ENCODE measurements around the gene NDUFS2.

NDUFS2 gene

GRCh38 chr1:161175771-161176453 is 26.3 kb upstream of the NDUFS2 start:
- no peak for TF ChIP-seq REST (IDR thresholded peaks at IDR 0.05; ENCODE audit: low read depth)
- no peak for TF ChIP-seq RAD21 (IDR thresholded peaks at IDR 0.05; ENCODE audit: low read depth)
- no peak for TF ChIP-seq NFIC (IDR thresholded peaks at IDR 0.05)
- TF ChIP-seq TAF1 (IDR thresholded peaks at IDR 0.05; ENCODE audit: low read depth): no peak
- TF ChIP-seq CREB1 (IDR thresholded peaks at IDR 0.05; ENCODE audit: low read depth): no peak
- no peak for TF ChIP-seq TCF12 (IDR thresholded peaks at IDR 0.05; ENCODE audit: low read depth)
- TF ChIP-seq CEBPB (IDR thresholded peaks at IDR 0.05): no peak
- TF ChIP-seq EGR1 (IDR thresholded peaks at IDR 0.05): no peak
- TF ChIP-seq EP300 (IDR thresholded peaks at IDR 0.05; ENCODE audit: borderline replicate concordance): no peak
- TF ChIP-seq YY1 (IDR thresholded peaks at IDR 0.05; ENCODE audit: low read depth): no peak

DNA sequence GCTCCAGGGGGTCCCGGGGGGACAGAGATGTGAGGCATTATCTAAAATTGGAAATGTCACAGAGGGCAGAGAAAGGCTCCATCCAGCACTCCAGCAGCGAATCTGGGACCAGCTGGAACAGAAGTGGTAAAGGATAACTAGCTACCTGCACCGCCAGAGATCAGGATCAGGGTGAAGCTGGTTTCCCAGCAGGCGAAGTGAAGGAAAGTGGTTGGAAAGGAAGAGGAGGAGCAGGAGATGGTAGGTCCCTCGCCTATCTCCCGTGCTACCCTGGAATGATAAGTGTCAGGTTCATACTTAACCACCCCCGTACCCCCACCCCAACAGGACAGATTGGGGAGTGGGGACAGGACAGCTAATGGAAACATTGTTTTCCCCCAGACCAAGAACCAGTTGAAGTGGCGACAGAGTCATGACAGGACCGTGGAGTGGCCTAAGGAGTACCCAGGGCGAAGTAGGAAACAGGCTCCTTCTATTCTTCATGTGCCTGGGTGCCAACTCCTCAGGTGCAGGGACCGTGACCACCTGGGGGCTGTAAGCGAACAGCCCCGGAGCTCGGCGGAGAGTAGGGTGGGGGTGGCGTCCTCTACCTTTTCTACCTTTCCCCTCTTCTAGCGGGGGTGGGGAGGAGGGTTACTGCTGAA is 25.6 kb upstream of the NDUFS2 start:
- no peak for TF ChIP-seq CREB1 (IDR thresholded peaks at IDR 0.05; ENCODE audit: low read depth)
- no peak for TF ChIP-seq CEBPB (IDR thresholded peaks at IDR 0.05)
- TF ChIP-seq TAF1 (IDR thresholded peaks at IDR 0.05; ENCODE audit: low read depth): no peak
- TF ChIP-seq EGR1 (IDR thresholded peaks at IDR 0.05): no peak
- no peak for TF ChIP-seq ZBTB7A (IDR thresholded peaks at IDR 0.05; ENCODE audit: low read depth)
- TF ChIP-seq, protein P1, sequence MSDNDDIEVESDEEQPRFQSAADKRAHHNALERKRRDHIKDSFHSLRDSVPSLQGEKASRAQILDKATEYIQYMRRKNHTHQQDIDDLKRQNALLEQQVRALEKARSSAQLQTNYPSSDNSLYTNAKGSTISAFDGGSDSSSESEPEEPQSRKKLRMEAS (IDR thresholded peaks at IDR 0.05): no peak
- TF ChIP-seq YY1 (IDR thresholded peaks at IDR 0.05; ENCODE audit: low read depth): no peak
- TF ChIP-seq REST (IDR thresholded peaks at IDR 0.05; ENCODE audit: low read depth): no peak
- no peak for TF ChIP-seq NFIC (IDR thresholded peaks at IDR 0.05)
- no peak for TF ChIP-seq USF1 (IDR thresholded peaks at IDR 0.05)
- no peak for TF ChIP-seq EP300 (IDR thresholded peaks at IDR 0.05; ENCODE audit: borderline replicate concordance)
- no peak for TF ChIP-seq FOXM1 (IDR thresholded peaks at IDR 0.05; ENCODE audit: borderline replicate concordance, low read depth)
- no peak for TF ChIP-seq TEAD4 (IDR thresholded peaks at IDR 0.05)

DNA sequence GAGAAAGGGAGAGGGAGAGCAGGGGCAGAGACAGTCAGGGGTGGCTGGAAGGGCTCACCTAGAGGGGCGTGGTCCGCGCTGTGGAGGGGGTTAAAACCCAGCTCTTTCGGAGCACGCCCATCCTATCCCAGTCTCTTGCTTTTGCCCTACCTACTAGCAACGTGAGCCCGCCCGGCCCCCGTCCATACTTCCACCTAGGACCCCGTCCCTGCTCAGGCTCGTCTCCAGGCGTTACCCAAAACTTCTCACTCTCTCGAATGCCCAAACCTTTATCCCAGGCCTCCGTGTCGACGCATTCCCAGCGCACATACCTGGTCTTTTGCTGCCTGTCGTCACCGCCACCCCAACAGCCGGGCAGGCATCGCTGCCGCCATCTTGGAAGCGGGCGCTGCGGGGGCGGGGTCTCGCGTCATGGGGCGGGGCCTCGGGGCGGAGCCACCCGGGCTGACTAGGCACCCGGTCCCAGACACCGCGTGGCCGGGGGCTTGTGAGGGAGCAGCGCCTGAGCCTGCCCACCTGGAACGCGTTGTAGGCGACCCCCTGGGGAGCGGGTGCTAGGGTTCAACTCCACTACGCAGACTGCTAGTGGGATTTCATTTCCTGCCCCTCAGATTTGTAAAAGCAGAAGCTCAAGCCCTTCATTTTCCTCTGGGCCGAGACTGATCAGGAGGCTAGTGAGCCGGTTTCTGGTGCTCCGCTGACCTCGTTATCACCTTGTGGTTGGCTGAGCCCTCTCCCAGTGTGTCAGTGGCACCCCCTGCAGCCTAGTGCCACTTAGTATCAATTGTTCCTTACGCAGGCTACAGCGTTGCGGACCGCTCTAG is 24.8 kb upstream of the NDUFS2 start, which contains the start of gene B4GALT3:
B4GALT3 (minus strand) TSS at position 396 of the 824 bp plus-strand sequence. CDS start 1,447 bp downstream, outside the sequence.
- TF ChIP-seq CEBPB (IDR thresholded peaks at IDR 0.05) (no peak), YY1 (IDR thresholded peaks at IDR 0.05; ENCODE audit: low read depth) (peak; percentile 99), CREB1 (IDR thresholded peaks at IDR 0.05; ENCODE audit: low read depth) (peak; percentile 64), TEAD4 (IDR thresholded peaks at IDR 0.05) (peak; percentile 36; the same call in 1 of the 2 replicates), TCF12 (IDR thresholded peaks at IDR 0.05; ENCODE audit: low read depth) (no peak), FOXM1 (IDR thresholded peaks at IDR 0.05; ENCODE audit: borderline replicate concordance, low read depth) (no peak), NFIC (IDR thresholded peaks at IDR 0.05) (no peak), ZBTB7A (IDR thresholded peaks at IDR 0.05; ENCODE audit: low read depth) (peak; percentile 47; the same call in 1 of the 2 replicates), RAD21 (IDR thresholded peaks at IDR 0.05; ENCODE audit: low read depth) (no peak), TAF1 (IDR thresholded peaks at IDR 0.05; ENCODE audit: low read depth) (peak; percentile 97), REST (IDR thresholded peaks at IDR 0.05; ENCODE audit: low read depth) (no peak), EGR1 (IDR thresholded peaks at IDR 0.05) (peak; percentile 78), USF1 (IDR thresholded peaks at IDR 0.05) (no peak), EP300 (IDR thresholded peaks at IDR 0.05; ENCODE audit: borderline replicate concordance) (no peak)
- TF ChIP-seq, protein P1 (IDR thresholded peaks at IDR 0.05): peak; percentile 94

All from Ishikawa (cell line).